Measurements from ENCODE around the gene STX4.

STX4 gene

GRCh38 chr16:31077592-31078396 lies 44.4 kb downstream of the STX4 start:
- Histone ChIP-seq H3K4me3 (ENCODE audit: low read depth in 1 of 2, low read length in 2 of 2) (no peak overlapping the region), H3K27ac (ENCODE audit: low read depth, low read length) (no peak overlapping the region), H3K36me3 (ENCODE audit: control insufficient read depth in 1 of 2, insufficient read depth in 2 of 2, low read length in 2 of 2) (peaks cover 38 to 62% of the 10 kb centered on the region in 2 donors), H3K9ac (ENCODE audit: low read depth in 1 of 2, low read length in 2 of 2) (no peak overlapping the region), H3K27me3 (ENCODE audit: control insufficient read depth in 1 of 2, insufficient read depth in 2 of 2, low read length in 2 of 2) (no peaks in the 10 kb centered on the region), H3K4me1 (ENCODE audit: control insufficient read depth in 1 of 2, insufficient read depth in 2 of 2, low read length in 2 of 2) (peaks cover 6 to 15% of the 10 kb centered on the region in 2 donors), H3K9me3 (ENCODE audit: control insufficient read depth in 1 of 2, low read length in 2 of 2) (no peaks in the 10 kb centered on the region)

GRCh38 chr16:31078597-31079341 lies 45.4 kb downstream of the STX4 start:
- H3K27ac ChIP-seq (ENCODE audit: low read depth, low read length) = no peak overlapping the region
- H3K4me1 ChIP-seq (ENCODE audit: control insufficient read depth in 1 of 2, insufficient read depth in 2 of 2, low read length in 2 of 2) = peaks cover 6 to 14% of the 10 kb centered on the region in 2 donors
- no peaks in the 10 kb centered on the region for H3K27me3 ChIP-seq (ENCODE audit: control insufficient read depth in 1 of 2, insufficient read depth in 2 of 2, low read length in 2 of 2)
- H3K9me3 ChIP-seq (ENCODE audit: control insufficient read depth in 1 of 2, low read length in 2 of 2) = no peaks in the 10 kb centered on the region
- peaks cover 42 to 71% of the 10 kb centered on the region in 2 donors for H3K36me3 ChIP-seq (ENCODE audit: control insufficient read depth in 1 of 2, insufficient read depth in 2 of 2, low read length in 2 of 2)
- no peak overlapping the region for H3K9ac ChIP-seq (ENCODE audit: low read depth in 1 of 2, low read length in 2 of 2)
- no peak overlapping the region for H3K4me3 ChIP-seq (ENCODE audit: low read depth in 1 of 2, low read length in 2 of 2)

GRCh38 chr16:31079342-31079944 lies 46.1 kb downstream of the STX4 start:
- Histone ChIP-seq H3K4me3 (ENCODE audit: low read depth in 1 of 2, low read length in 2 of 2) (no peak overlapping the region), H3K36me3 (ENCODE audit: control insufficient read depth in 1 of 2, insufficient read depth in 2 of 2, low read length in 2 of 2) (peaks cover 42 to 77% of the 10 kb centered on the region in 2 donors), H3K4me1 (ENCODE audit: control insufficient read depth in 1 of 2, insufficient read depth in 2 of 2, low read length in 2 of 2) (peaks cover 6 to 14% of the 10 kb centered on the region in 2 donors), H3K9me3 (ENCODE audit: control insufficient read depth in 1 of 2, low read length in 2 of 2) (no peaks in the 10 kb centered on the region), H3K27me3 (ENCODE audit: control insufficient read depth in 1 of 2, insufficient read depth in 2 of 2, low read length in 2 of 2) (no peaks in the 10 kb centered on the region), H3K9ac (ENCODE audit: low read depth in 1 of 2, low read length in 2 of 2) (no peak overlapping the region), H3K27ac (ENCODE audit: low read depth, low read length) (no peak overlapping the region)

GRCh38 chr16:31080035-31080629 lies 46.8 kb downstream of the STX4 start:
- no peaks in the 10 kb centered on the region for H3K9me3 ChIP-seq (ENCODE audit: control insufficient read depth in 1 of 2, low read length in 2 of 2)
- no peak overlapping the region for H3K27ac ChIP-seq (ENCODE audit: low read depth, low read length)
- H3K36me3 ChIP-seq (ENCODE audit: control insufficient read depth in 1 of 2, insufficient read depth in 2 of 2, low read length in 2 of 2) = peaks cover 42 to 80% of the 10 kb centered on the region in 2 donors
- peaks cover 1 to 8% of the 10 kb centered on the region in 2 donors for H3K4me1 ChIP-seq (ENCODE audit: control insufficient read depth in 1 of 2, insufficient read depth in 2 of 2, low read length in 2 of 2)
- H3K4me3 ChIP-seq (ENCODE audit: low read depth in 1 of 2, low read length in 2 of 2) = no peak overlapping the region
- no peaks in the 10 kb centered on the region for H3K27me3 ChIP-seq (ENCODE audit: control insufficient read depth in 1 of 2, insufficient read depth in 2 of 2, low read length in 2 of 2)
- no peak overlapping the region for H3K9ac ChIP-seq (ENCODE audit: low read depth in 1 of 2, low read length in 2 of 2)

GRCh38 chr16:31080756-31081419 lies 47.5 kb downstream of the STX4 start:
- Histone ChIP-seq H3K4me3 (ENCODE audit: low read depth in 1 of 2, low read length in 2 of 2) (no peak overlapping the region), H3K36me3 (ENCODE audit: control insufficient read depth in 1 of 2, insufficient read depth in 2 of 2, low read length in 2 of 2) (peaks cover 42 to 82% of the 10 kb centered on the region in 2 donors), H3K9ac (ENCODE audit: low read depth in 1 of 2, low read length in 2 of 2) (no peak overlapping the region), H3K27me3 (ENCODE audit: control insufficient read depth in 1 of 2, insufficient read depth in 2 of 2, low read length in 2 of 2) (no peaks in the 10 kb centered on the region), H3K4me1 (ENCODE audit: control insufficient read depth in 1 of 2, insufficient read depth in 2 of 2, low read length in 2 of 2) (peaks cover 0 to 4% of the 10 kb centered on the region in 2 donors), H3K27ac (ENCODE audit: low read depth, low read length) (no peak overlapping the region), H3K9me3 (ENCODE audit: control insufficient read depth in 1 of 2, low read length in 2 of 2) (no peaks in the 10 kb centered on the region)

- peaks cover 34 to 77% of the 10 kb centered on the region in 2 donors for H3K36me3 ChIP-seq (ENCODE audit: control insufficient read depth in 1 of 2, insufficient read depth in 2 of 2, low read length in 2 of 2)
- no peak overlapping the region for H3K9ac ChIP-seq (ENCODE audit: low read depth in 1 of 2, low read length in 2 of 2)
- H3K9me3 ChIP-seq (ENCODE audit: control insufficient read depth in 1 of 2, low read length in 2 of 2) = no peaks in the 10 kb centered on the region
- H3K27ac ChIP-seq (ENCODE audit: low read depth, low read length) = no peak overlapping the region
- peaks cover 0 to 4% of the 10 kb centered on the region in 2 donors for H3K4me1 ChIP-seq (ENCODE audit: control insufficient read depth in 1 of 2, insufficient read depth in 2 of 2, low read length in 2 of 2)
- no peak overlapping the region for H3K4me3 ChIP-seq (ENCODE audit: low read depth in 1 of 2, low read length in 2 of 2)
- no peaks in the 10 kb centered on the region for H3K27me3 ChIP-seq (ENCODE audit: control insufficient read depth in 1 of 2, insufficient read depth in 2 of 2, low read length in 2 of 2)
Observed at GRCh38 chr16:31081428-31082351, 48.3 kb downstream of the STX4 start.

GRCh38 chr16:31082368-31083045 lies 49.1 kb downstream of the STX4 start:
- H3K27ac ChIP-seq (ENCODE audit: low read depth, low read length) = no peak overlapping the region
- H3K9me3 ChIP-seq (ENCODE audit: control insufficient read depth in 1 of 2, low read length in 2 of 2) = no peaks in the 10 kb centered on the region
- H3K9ac ChIP-seq (ENCODE audit: low read depth in 1 of 2, low read length in 2 of 2) = no peak overlapping the region
- no peak overlapping the region for H3K4me3 ChIP-seq (ENCODE audit: low read depth in 1 of 2, low read length in 2 of 2)
- H3K4me1 ChIP-seq (ENCODE audit: control insufficient read depth in 1 of 2, insufficient read depth in 2 of 2, low read length in 2 of 2) = peaks cover 0 to 4% of the 10 kb centered on the region in 2 donors
- H3K36me3 ChIP-seq (ENCODE audit: control insufficient read depth in 1 of 2, insufficient read depth in 2 of 2, low read length in 2 of 2) = peaks cover 28 to 69% of the 10 kb centered on the region in 2 donors
- no peaks in the 10 kb centered on the region for H3K27me3 ChIP-seq (ENCODE audit: control insufficient read depth in 1 of 2, insufficient read depth in 2 of 2, low read length in 2 of 2)

GRCh38 chr16:31083081-31083480 lies 49.7 kb downstream of the STX4 start:
- peaks cover 0 to 4% of the 10 kb centered on the region in 2 donors for H3K4me1 ChIP-seq (ENCODE audit: control insufficient read depth in 1 of 2, insufficient read depth in 2 of 2, low read length in 2 of 2)
- no peak overlapping the region for H3K9ac ChIP-seq (ENCODE audit: low read depth in 1 of 2, low read length in 2 of 2)
- H3K9me3 ChIP-seq (ENCODE audit: control insufficient read depth in 1 of 2, low read length in 2 of 2) = no peaks in the 10 kb centered on the region
- no peaks in the 10 kb centered on the region for H3K27me3 ChIP-seq (ENCODE audit: control insufficient read depth in 1 of 2, insufficient read depth in 2 of 2, low read length in 2 of 2)
- H3K36me3 ChIP-seq (ENCODE audit: control insufficient read depth in 1 of 2, insufficient read depth in 2 of 2, low read length in 2 of 2) = peaks cover 22 to 63% of the 10 kb centered on the region in 2 donors
- H3K27ac ChIP-seq (ENCODE audit: low read depth, low read length) = no peak overlapping the region
- H3K4me3 ChIP-seq (ENCODE audit: low read depth in 1 of 2, low read length in 2 of 2) = no peak overlapping the region

Data from duodenal mucosa (tissue), 2 donors.